K562 (cell line): Measurements from ENCODE around the gene WDR64. TPM values are rescaled to one million over a fixed set of nuclear protein-coding genes. Genes with fewer than 3 reads are reported as not detected.
A peak's percentile ranks its signal among the peaks of the same experiment; 100 is the strongest.

Experiments
- ATAC-seq: fragments of 200-7000 bp; cut with Tn5 transposase; 3 replicates; pipeline ENCODE4 v1.9.1; 2020; ENCODE audit warnings: moderate library complexity
- BruUV-seq: library from RNA; stranded (reverse); fragments of 400-500 nt; replicated peaks from 2 replicates; lab custom pipeline; 2021; lab: Mats Ljungman, UMichigan
- CTCF ChIA-PET: fragments of 300-600 bp; formaldehyde crosslinking; extraction: SDS; loops from one replicate; lab custom pipeline; 2021; ENCODE audit warnings: low intra/inter-chr PET ratio; lab: Yijun Ruan, JAX
- POLR2A ChIA-PET: fragments of 300-600, 350-650 bp; sonication (Branson Sonifier 250); formaldehyde crosslinking; extraction: SDS; loops from one replicate; lab custom pipeline; 2021; ENCODE audit warnings: antibody characterized with exemption, inconsistent platforms; lab: Yijun Ruan, JAX
- DNase-seq, 4 experiments: peaks; one replicate each; pipeline versions ENCODE4 v3.0.0 to v3.0.0-alpha.2; 2011 to 2018; ENCODE audit warnings: low spot score in 3 of 4, mixed read lengths in 3 of 4; ENCODE audit errors: extremely low read depth in 1 of 4
- FAIRE-seq: peaks from 2 replicates; lab custom pipeline; 2011; peaks lifted over from hg19 to GRCh38; lab: Jason Lieb, UNC
- H2AFZ ChIP-seq: 2 replicates; pipeline ENCODE4 v1.6.0; 2011; ENCODE audit warnings: low read depth, low read length, control low read depth, inconsistent platforms
- H3K27ac ChIP-seq: fragments of 200-600 bp; 3 replicates; pipeline ENCODE4 v1.8.0; 2011; ENCODE audit warnings: low read depth, mild to moderate bottlenecking, control low read depth, inconsistent platforms, low read length, moderate library complexity, mixed read lengths; ENCODE audit errors: extremely low read depth
- H3K27me3 ChIP-seq, 2 experiments: fragments of 300-600 bp in 1 of 2; 2 replicates in 1 of 2; 3 replicates in 1 of 2; pipeline versions ENCODE4 v1.6.0 to v1.8.0; 2011; ENCODE audit warnings: inconsistent platforms in 2 of 2, low read length in 2 of 2, mild to moderate bottlenecking in 1 of 2, mixed read lengths in 1 of 2, moderate library complexity in 1 of 2; ENCODE audit not compliant: control insufficient read depth in 2 of 2, insufficient read depth in 2 of 2
- H3K36me3 ChIP-seq: fragments of 300-600 bp; 3 replicates; pipeline ENCODE4 v1.8.0; 2011; ENCODE audit warnings: mild to moderate bottlenecking, low read length, inconsistent platforms; ENCODE audit not compliant: control insufficient read depth, insufficient read depth
- H3K4me1 ChIP-seq, 2 experiments: fragments of 200-600 bp in 1 of 2; replicated peaks in 1 of 2; 2 replicates in 1 of 2; 3 replicates in 1 of 2; pipeline versions ENCODE4 v1.5.1 to v1.8.0; 2011; ENCODE audit warnings: inconsistent platforms in 2 of 2, low read length in 2 of 2, mild to moderate bottlenecking in 1 of 2, mixed read lengths in 1 of 2, moderate library complexity in 1 of 2; ENCODE audit not compliant: control insufficient read depth in 2 of 2, insufficient read depth in 2 of 2
- H3K4me2 ChIP-seq: 2 replicates; pipeline ENCODE4 v1.6.1; 2011; ENCODE audit warnings: low read length, control low read depth, inconsistent platforms, mixed read lengths; ENCODE audit not compliant: insufficient read depth
- H3K4me3 ChIP-seq: fragments of 200-600 bp; sonication (generic), shearing (Covaris generic); 2 replicates; pipeline ENCODE4 v1.5.1; 2016; ENCODE audit warnings: control low read depth, inconsistent platforms
- H3K79me2 ChIP-seq: fragments of 200-600 bp; 3 replicates; pipeline ENCODE4 v1.8.0; 2011; ENCODE audit warnings: low read length, inconsistent platforms; ENCODE audit not compliant: control insufficient read depth, insufficient read depth
- H3K9ac ChIP-seq, 2 experiments: 2 replicates each; pipeline versions ENCODE4 v1.6.0 to v1.6.1; 2011; ENCODE audit warnings: low read depth in 2 of 2, low read length in 2 of 2, control low read depth in 1 of 2, inconsistent platforms in 1 of 2, mild to moderate bottlenecking in 1 of 2, mixed read lengths in 1 of 2; ENCODE audit not compliant: insufficient read depth in 1 of 2
- H3K9me1 ChIP-seq: one replicate; pipeline ENCODE4 v1.6.0; 2011; ENCODE audit warnings: inconsistent platforms, mild to moderate bottlenecking, low read length, moderate library complexity; ENCODE audit not compliant: control insufficient read depth, insufficient read depth
- H3K9me3 ChIP-seq: replicated peaks from 2 replicates; pipeline ENCODE4 v1.5.1; 2011; ENCODE audit warnings: low read depth, low read length, inconsistent platforms; ENCODE audit not compliant: control insufficient read depth, insufficient read depth
- H4K20me1 ChIP-seq: replicated peaks from 2 replicates; pipeline ENCODE4 v1.6.1; 2011; ENCODE audit warnings: low read length, inconsistent platforms, mixed read lengths; ENCODE audit not compliant: control insufficient read depth, insufficient read depth
- CEBPB ChIP-seq: fragments of 450-650 bp; IDR thresholded peaks from 2 replicates; pipeline ENCODE4 v1.6.1; 2016; ENCODE audit warnings: missing genetic modification characterization, missing compliant biosample characterization
- CEBPZ ChIP-seq: fragments of 150-350 bp; IDR thresholded peaks from 2 replicates; pipeline ENCODE4 v1.6.1; 2014; ENCODE audit warnings: low read depth, mild to moderate bottlenecking, low read length, borderline replicate concordance
- NR2C2 ChIP-seq, 2 experiments: fragments of 200-800 bp in 1 of 2; sonication (Bioruptor generic) in 1 of 2; sonication (generic) in 1 of 2; formaldehyde crosslinking in 1 of 2; IDR thresholded peaks; 2 replicates each; pipeline versions ENCODE4 v1.6.1 to v1.8.0; 2016 to 2022; ENCODE audit warnings: mild to moderate bottlenecking in 1 of 2, missing compliant biosample characterization in 1 of 2, missing genetic modification characterization in 1 of 2, missing genetic modification reagents in 1 of 2
- SMARCB1 ChIP-seq: IDR thresholded peaks from 2 replicates; pipeline ENCODE4 v1.6.1; 2011; ENCODE audit warnings: improper control_type of control experiment, low read depth; ENCODE audit not compliant: insufficient read length
- SMARCC2 ChIP-seq: fragments of 450-650 bp; IDR thresholded peaks from 2 replicates; pipeline ENCODE4 v1.6.1; 2017; ENCODE audit warnings: antibody characterized with exemption, moderate library complexity, mild to moderate bottlenecking, low read depth
- TRIM24 ChIP-seq, 2 experiments: fragments of 450-650 bp; IDR thresholded peaks; 2 replicates each; pipeline ENCODE4 v1.6.1; 2016
- ZBTB33 ChIP-seq: sonication (generic); formaldehyde crosslinking; IDR thresholded peaks from 2 replicates; pipeline ENCODE4 v1.8.1; 2023; ENCODE audit warnings: mild to moderate bottlenecking, missing genetic modification reagents
- ZNF124 ChIP-seq: sonication (generic); formaldehyde crosslinking; IDR thresholded peaks from 2 replicates; pipeline ENCODE4 v1.8.1; 2022; ENCODE audit warnings: missing genetic modification reagents
- ZNF778 ChIP-seq: fragments of 450-650 bp; formaldehyde crosslinking; IDR thresholded peaks from 2 replicates; pipeline ENCODE4 v1.4.0; 2020; ENCODE audit warnings: mild to moderate bottlenecking, moderate library complexity
- ZNF780A ChIP-seq: fragments of 250-450 bp; sonication (Bioruptor Pico); IDR thresholded peaks from 2 replicates; pipeline ENCODE4 v1.5.0; 2021; ENCODE audit warnings: mild to moderate bottlenecking
- WGBS: fragments of 100-300 bp; shearing (Covaris generic); methylation state at CpG from one replicate; pipeline ENCODE4 v1.1.6; 2016; ENCODE audit warnings: low coverage, mixed read lengths; ENCODE audit not compliant: insufficient coverage; ENCODE audit errors: missing lambda C conversion rate; 5-methylcytosine and 5-hydroxymethylcytosine counted together
- in situ Hi-C: fragments of 300-500 bp; cut with MboI; formaldehyde crosslinking; loops from 4 replicates; pipeline ENCODE4 v1.15.0; 2018; ENCODE audit warnings: inconsistent platforms, mixed read lengths
- intact Hi-C: fragments of 100-400 bp; cut with micrococcal nuclease; formaldehyde crosslinking; loops from 2 replicates; pipeline ENCODE4 v1.14.2; 2022
- polyA plus RNA-seq, 8 experiments: library from polyadenylated mRNA; depleted of rRNA in 4 of 8; stranded (reverse) in 5 of 8; unstranded in 3 of 8; fragments of >200 nt; fragmentation: Nextera tagmentation in 2 of 8; fragmentation: Illumina TruSeq in 1 of 8; extraction: Ambion mirVana in 2 of 8; extraction: Trizol in 1 of 8; gene quantifications; 2 replicates each; pipeline versions ENCODE4 v1.2.1 to v1.2.3, GENCODE V29; 2011 to 2014; ENCODE audit warnings: inconsistent platforms in 1 of 8, missing spikeins in 1 of 8
- total RNA-seq, 7 experiments: library from RNA; depleted of rRNA in 6 of 7; stranded (reverse); fragments of >200 nt in 6 of 7; fragmentation: Illumina TruSeq in 2 of 7; extraction: Trizol in 2 of 7; gene quantifications; 2 replicates each; pipeline versions ENCODE4 v1.2.1 to v1.2.3, GENCODE V29; 2011 to 2021; ENCODE audit warnings: low replicate concordance in 1 of 7

The WDR64 gene
- total and polyA plus RNA-seq, 9 of the 15 experiments (the other 6 are each of a cell fraction or from before 2014, with no cell fraction given): 0.06 to 0.29 (median 0.19) TPM; not detected in 5

- TF ChIP-seq CEBPZ: no peak
- no peak for TF ChIP-seq TRIM24 (IDR thresholded peaks at IDR 0.05)
- no peak for TF ChIP-seq ZNF124 (CRISPR knock-in tag)
- no peak for TF ChIP-seq ZNF780A (CRISPR knock-in tag)
- TF ChIP-seq, all 486 proteins: peak for 0
These were observed 185.3 kb downstream of the WDR64 start (continued) for GRCh38 chr1:241837416-241837815.

- no peaks in the 10 kb centered on the region for H4K20me1 ChIP-seq
- H3K79me2 ChIP-seq: no peaks in the 10 kb centered on the region
- DNase-seq: no peak
- 73% methylated on average over 4 of the region's 4 CpGs for WGBS
- H3K4me3 ChIP-seq: no peak overlapping the region
- ChIA-PET CTCF (no interaction called here), POLR2A (interaction anchor here (0.7 to 1.0 kb wide), 2 partner anchors 9 to 10 kb away, joined by 3 read pairs; no protein-coding TSS in a partner anchor)
- intact Hi-C loops (loop anchor here (10.0 kb wide), 1 partner anchor 953 kb away; no protein-coding TSS in a partner anchor), in situ Hi-C loops (loop anchor here (10.0 kb wide), 1 partner anchor 313 kb away; no protein-coding TSS in a partner anchor)
- H3K9me1 ChIP-seq: no peaks in the 10 kb centered on the region
- peak overlapping the region; percentile 35; the same call in 1 of the 2 replicates for H2AFZ ChIP-seq
- no peak overlapping the region for H3K27ac ChIP-seq
- no peaks in the 10 kb centered on the region for H3K9me3 ChIP-seq
- H3K9ac ChIP-seq: no peak overlapping the region
- no peaks in the 10 kb centered on the region for H3K27me3 ChIP-seq
- no peak for ATAC-seq
- TF ChIP-seq CEBPB (tag) (peak; percentile 35; the same call in 1 of the 2 replicates), ZBTB33 (CRISPR knock-in tag) (no peak), SMARCB1 (no peak), ZNF778 (CRISPR knock-in tag) (no peak), NR2C2 (CRISPR knock-in tag; IDR thresholded peaks at IDR 0.05) (no peak), NR2C2 (tag; IDR thresholded peaks at IDR 0.05) (no peak), SMARCC2 (no peak)
- H3K4me2 ChIP-seq: no peak overlapping the region
- FAIRE-seq: no peak
- peaks cover 4 to 13% of the 10 kb centered on the region in 2 experiments; a peak in 3 of 5 replicates for H3K4me1 ChIP-seq
- no peaks in the 10 kb centered on the region for H3K36me3 ChIP-seq
- BruUV-seq: no TSS peak
These were observed 185.8 kb downstream of the WDR64 start for GRCh38 chr1:241837901-241838300.
